ENCODE results near the gene TGM5.
"Not testable (repeated sequence)": the region's sequence is repeated elsewhere in the genome, so short reads cannot be mapped to it uniquely, and the experiment has no call there.

The TGM5 gene

DNA sequence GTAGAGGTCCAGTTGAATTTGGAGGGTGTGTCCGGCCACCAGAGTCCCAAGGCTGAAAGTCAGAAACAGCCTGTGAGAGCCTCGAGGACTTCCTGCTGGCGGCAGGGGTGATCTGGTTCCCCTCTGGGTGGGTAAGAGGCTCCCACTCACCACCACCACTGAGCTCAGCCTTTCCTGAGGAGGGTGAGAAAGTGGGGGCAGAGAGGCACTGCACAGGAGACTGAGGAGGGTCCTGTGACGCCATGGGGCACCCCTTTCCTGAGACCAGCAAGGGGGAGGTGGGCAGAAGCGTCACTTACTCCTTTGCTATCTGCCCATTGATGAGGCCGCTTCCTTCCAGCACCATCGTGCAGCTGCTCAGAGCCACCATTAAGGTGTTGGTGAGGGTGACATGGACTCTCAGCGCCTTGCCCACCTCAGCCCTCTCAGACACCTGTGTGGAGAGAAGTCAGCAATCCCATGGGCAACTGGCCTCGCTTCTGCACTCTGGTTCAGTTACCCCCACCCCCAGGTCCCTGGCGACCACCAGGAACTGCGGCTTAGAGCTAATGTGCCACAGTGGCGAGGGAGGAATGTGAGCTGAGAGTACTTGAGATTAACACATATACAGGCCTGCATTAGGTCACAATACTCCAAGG lies 10.0 kb upstream of the TGM5 start:
- no peak for DNase-seq (ENCODE audit: insufficient read length, low spot score)
- FAIRE-seq, result no peak
- no peak for TF ChIP-seq CTCF (IDR thresholded peaks at IDR 0.05; ENCODE audit: insufficient read depth, missing control alignments)

GRCh38 chr15:43275740-43276562 lies 9.2 kb upstream of the TGM5 start:
- FAIRE-seq (no peak), DNase-seq (ENCODE audit: insufficient read length, low spot score) (no peak)
- no peak for TF ChIP-seq CTCF (IDR thresholded peaks at IDR 0.05; ENCODE audit: insufficient read depth, missing control alignments)

- no peak for TF ChIP-seq CTCF (IDR thresholded peaks at IDR 0.05; ENCODE audit: insufficient read depth, missing control alignments)
- no peak for DNase-seq (ENCODE audit: insufficient read length, low spot score)
- FAIRE-seq, result no peak
Measured at GRCh38 chr15:43274136-43274535, 7.4 kb upstream of the TGM5 start.

GRCh38 chr15:43273243-43273642 lies 6.5 kb upstream of the TGM5 start:
- no peak for DNase-seq (ENCODE audit: insufficient read length, low spot score)
- FAIRE-seq, result no peak
- TF ChIP-seq CTCF (IDR thresholded peaks at IDR 0.05; ENCODE audit: insufficient read depth, missing control alignments), result no peak

DNA sequence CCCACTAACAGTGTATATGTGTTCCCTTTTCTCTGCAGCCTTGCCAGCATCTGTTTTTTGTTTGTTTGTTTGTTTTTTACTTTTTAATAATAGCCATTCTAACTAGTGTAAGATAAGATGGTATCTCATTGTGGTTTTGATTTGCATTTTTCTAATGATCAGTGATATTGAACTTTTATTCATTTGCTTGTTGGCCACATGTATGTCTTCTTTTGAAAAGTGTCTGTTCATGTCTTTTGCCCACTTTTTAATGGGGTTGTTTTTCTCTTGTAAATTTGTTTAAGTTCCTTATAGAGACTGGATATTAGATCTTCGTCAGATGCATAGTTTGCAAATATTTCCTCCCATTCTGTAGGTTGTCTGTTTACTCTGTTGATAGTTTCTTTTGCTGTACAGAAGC lies 5.2 kb upstream of the TGM5 start:
- DNase-seq (ENCODE audit: insufficient read length, low spot score); FAIRE-seq: not testable (repeated sequence)

- TF ChIP-seq CTCF (IDR thresholded peaks at IDR 0.05; ENCODE audit: insufficient read depth, missing control alignments), result no peak
- no peak for FAIRE-seq
- DNase-seq (ENCODE audit: insufficient read length, low spot score), result no peak
Measured at GRCh38 chr15:43270676-43271306, 4.1 kb upstream of the TGM5 start.

DNA sequence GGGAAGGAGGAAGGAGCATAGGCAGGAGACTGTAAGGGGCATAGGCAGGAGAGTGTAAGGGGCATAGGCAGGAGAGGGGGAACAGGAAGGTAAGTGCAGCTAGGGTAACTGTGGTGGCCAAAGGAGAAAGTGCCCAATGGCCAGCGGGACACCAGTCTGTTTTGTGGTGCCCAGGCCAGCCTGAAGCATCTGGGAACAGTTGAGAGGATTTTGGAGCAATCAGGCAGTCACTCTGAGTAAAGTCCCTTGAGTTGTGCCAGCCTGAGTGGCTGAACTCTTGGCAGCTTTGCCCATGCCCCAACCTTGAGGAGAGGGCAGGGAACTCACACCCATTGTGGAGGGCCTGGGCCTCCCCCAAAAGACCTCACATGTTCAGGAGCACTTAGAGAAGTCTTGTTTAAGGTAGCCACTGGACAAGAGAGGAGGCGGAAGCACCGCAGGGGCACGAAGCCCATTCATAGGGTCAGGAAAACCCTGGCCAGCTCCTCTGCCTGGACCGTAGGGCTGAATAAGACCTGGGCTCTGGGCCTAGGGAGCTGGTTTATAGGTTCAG lies 3.5 kb upstream of the TGM5 start:
- no peak for FAIRE-seq
- DNase-seq (ENCODE audit: insufficient read length, low spot score), result no peak
- no peak for TF ChIP-seq CTCF (IDR thresholded peaks at IDR 0.05; ENCODE audit: insufficient read depth, missing control alignments)
